A549 (cell line): ENCODE data around the gene TPCN1. TPM values are rescaled to one million over a fixed set of nuclear protein-coding genes. Genes with fewer than 3 reads are reported as not detected.

ENCODE experiments used
- ATAC-seq, 2 experiments: fragments of 200-7000 bp in 1 of 2; fragments of >200 bp in 1 of 2; cut with Nextera tagmentation in 1 of 2; cut with Tn5 transposase in 1 of 2; 3 replicates each; pipeline versions ENCODE4 v1.8.0 to v1.9.1; 2018 to 2020; ENCODE audit warnings: mild to moderate bottlenecking in 1 of 2, moderate library complexity in 1 of 2
- CTCF ChIA-PET: fragments of 300-600 bp; sonication (Branson Sonifier 250); formaldehyde crosslinking; extraction: SDS; loops from one replicate; lab custom pipeline; 2021; ENCODE audit warnings: antibody characterized with exemption, inconsistent platforms; lab: Yijun Ruan, JAX
- POLR2A ChIA-PET: fragments of 350-600 bp; formaldehyde crosslinking; extraction: SDS; loops from one replicate; lab custom pipeline; 2021; ENCODE audit warnings: antibody characterized with exemption, inconsistent platforms; lab: Yijun Ruan, JAX
- DNase-seq, 2 experiments: peaks; one replicate each; pipeline versions ENCODE4 v3.0.0 to v3.0.0-alpha.2; 2011 to 2016; ENCODE audit warnings: low read depth in 1 of 2, low spot score in 1 of 2
- FAIRE-seq: peaks from 2 replicates; lab custom pipeline; 2011; peaks lifted over from hg19 to GRCh38; lab: Jason Lieb, UNC
- H3K27ac ChIP-seq, 2 experiments: fragments of >200 bp; sonication (Bioruptor Twin); formaldehyde crosslinking; 3 replicates each; pipeline ENCODE4 v1.5.1; 2016 to 2017
- H3K4me1 ChIP-seq: fragments of >200 bp; sonication (Bioruptor Twin); formaldehyde crosslinking; 3 replicates; pipeline ENCODE4 v1.6.1; 2016
- H3K4me2 ChIP-seq: fragments of >200 bp; sonication (Bioruptor Twin); formaldehyde crosslinking; 3 replicates; pipeline ENCODE4 v1.6.1; 2016
- H3K4me3 ChIP-seq: fragments of >200 bp; sonication (Bioruptor Twin); formaldehyde crosslinking; 3 replicates; pipeline ENCODE4 v1.5.1; 2016
- H3K9me3 ChIP-seq: fragments of >200 bp; sonication (Bioruptor Twin); formaldehyde crosslinking; 3 replicates; pipeline ENCODE4 v1.6.1; 2016
- CBX8 ChIP-seq: fragments of 200-600 bp; sonication (generic); IDR thresholded peaks from 2 replicates; pipeline ENCODE4 v1.6.1; 2016
- CEBPB ChIP-seq, 2 experiments: fragments of >200 bp in 1 of 2; sonication (Bioruptor Twin) in 1 of 2; formaldehyde crosslinking in 1 of 2; IDR thresholded peaks; 2 replicates each; pipeline ENCODE4 v1.6.1; 2012 to 2016
- CHD2 ChIP-seq: fragments of 150-350 bp; IDR thresholded peaks from 2 replicates; pipeline ENCODE4 v1.6.1; 2014; ENCODE audit warnings: low read length; ENCODE audit not compliant: partially characterized antibody
- EHF ChIP-seq: fragments of 250-450 bp; sonication (Bioruptor Pico); IDR thresholded peaks from 2 replicates; pipeline ENCODE4 v1.5.0; 2020; ENCODE audit warnings: mild to moderate bottlenecking
- EHMT2 ChIP-seq: fragments of 200-600 bp; sonication (generic); IDR thresholded peaks from 2 replicates; pipeline ENCODE4 v1.6.1; 2016; ENCODE audit warnings: antibody characterized with exemption, low read depth, mild to moderate bottlenecking, moderate library complexity
- FOSB ChIP-seq: fragments of 250-450 bp; sonication (Bioruptor Pico); IDR thresholded peaks from 2 replicates; pipeline ENCODE4 v1.5.0; 2020; ENCODE audit warnings: mild to moderate bottlenecking, moderate library complexity
- FOSL2 ChIP-seq, 2 experiments: fragments of 450-650 bp in 1 of 2; fragments of >200 bp in 1 of 2; sonication (Bioruptor Twin) in 1 of 2; formaldehyde crosslinking; IDR thresholded peaks; 2 replicates each; pipeline versions ENCODE4 v1.5.0 to v1.6.1; 2016 to 2020; ENCODE audit warnings: mild to moderate bottlenecking in 1 of 2, moderate library complexity in 1 of 2
- FOXS1 ChIP-seq: fragments of 250-450 bp; sonication (Bioruptor Pico); IDR thresholded peaks from 2 replicates; pipeline ENCODE4 v1.5.0; 2020; ENCODE audit warnings: mild to moderate bottlenecking, moderate library complexity
- KDM1A ChIP-seq: fragments of 200-600 bp; sonication (generic); IDR thresholded peaks from 2 replicates; pipeline ENCODE4 v1.6.1; 2016; ENCODE audit warnings: low read depth, mild to moderate bottlenecking
- KDM5A ChIP-seq: fragments of 200-600 bp; sonication (generic); IDR thresholded peaks from 2 replicates; pipeline ENCODE4 v1.6.1; 2016; ENCODE audit warnings: antibody characterized with exemption, mild to moderate bottlenecking
- NPAS2 ChIP-seq: fragments of 250-450 bp; sonication (Bioruptor Pico); IDR thresholded peaks from 2 replicates; pipeline ENCODE4 v1.8.0; 2022; ENCODE audit warnings: mild to moderate bottlenecking, moderate library complexity, borderline replicate concordance
- ZFP36 ChIP-seq: fragments of 450-650 bp; IDR thresholded peaks from 2 replicates; pipeline ENCODE4 v1.6.1; 2014; ENCODE audit warnings: borderline replicate concordance; ENCODE audit not compliant: partially characterized antibody
- ZNF302 ChIP-seq: fragments of 250-450 bp; sonication (Bioruptor Pico); IDR thresholded peaks from 2 replicates; pipeline ENCODE4 v1.9.0; 2021; ENCODE audit warnings: inconsistent platforms, mild to moderate bottlenecking, moderate library complexity
- WGBS: methylation state at CpG from one replicate; pipeline ENCODE4 v1.1.6; 2017; ENCODE audit errors: missing lambda C conversion rate; 5-methylcytosine and 5-hydroxymethylcytosine counted together
- polyA plus RNA-seq, 4 experiments: library from polyadenylated mRNA; depleted of rRNA in 3 of 4; stranded (reverse); fragments of >200 nt; fragmentation: RNase III in 1 of 4; extraction: RNeasy Plus Mini Kit Qiagen cat#74134 plus additional on column Dnase treatment in 1 of 4; gene quantifications; 2 replicates in 3 of 4; 3 replicates in 1 of 4; pipeline ENCODE4 v1.2.3, GENCODE V29; 2011 to 2017
- TF ChIP-seq, protein P1 (sequence below): fragments of 200-600 bp; sonication (generic); IDR thresholded peaks from 2 replicates; pipeline ENCODE4 v1.6.1; 2016; ENCODE audit warnings: antibody characterized with exemption, mild to moderate bottlenecking, moderate library complexity
- TF ChIP-seq, protein P2 (sequence below): fragments of >200 bp; sonication (Bioruptor Twin); formaldehyde crosslinking; IDR thresholded peaks from 3 replicates; pipeline ENCODE4 v1.6.1; 2016
- TF ChIP-seq, protein P3 (sequence below): IDR thresholded peaks from 2 replicates; pipeline ENCODE4 v1.6.1; 2012
- TF ChIP-seq, protein P4 (sequence below): IDR thresholded peaks from 2 replicates; pipeline ENCODE4 v1.6.1; 2012; ENCODE audit warnings: low read depth, borderline replicate concordance
- TF ChIP-seq, protein P5 (sequence below): fragments of 250-450 bp; sonication (Bioruptor Pico); IDR thresholded peaks from 2 replicates; pipeline ENCODE4 v1.5.0; 2020; ENCODE audit warnings: low read depth, mild to moderate bottlenecking, moderate library complexity
- TF ChIP-seq, protein P6 (sequence below): IDR thresholded peaks from 2 replicates; pipeline ENCODE4 v1.6.1; 2012

Gene TPCN1
- polyA plus RNA-seq, 2 of the 4 experiments (the other 2 are of a cell fraction), result 21.9 to 24.1 TPM

DNA sequence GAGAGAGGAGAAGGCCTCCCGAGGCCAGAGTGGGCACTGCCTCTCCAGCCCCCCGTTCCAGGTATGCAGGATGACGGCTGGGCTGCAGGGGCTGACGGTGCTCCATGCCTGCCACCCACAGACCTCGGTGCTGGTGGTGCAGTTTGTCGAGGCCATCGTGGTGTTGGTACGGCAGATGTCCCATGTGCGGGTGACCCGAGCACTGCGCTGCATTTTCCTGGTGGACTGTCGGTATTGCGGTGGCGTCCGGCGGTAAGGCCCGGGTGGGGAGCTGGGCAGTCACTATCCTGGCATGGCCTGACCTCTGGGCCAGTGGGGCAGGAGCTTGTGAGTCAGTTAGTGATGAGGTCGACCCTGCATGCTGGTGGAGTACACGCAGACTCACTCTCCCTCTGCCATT is 47.4 kb downstream of the TPCN1 start:
- FAIRE-seq (no peak), ATAC-seq (no peak; a peak in 1 of 6 replicates), DNase-seq (no peak)
- CTCF ChIA-PET, result interaction anchor here (1.0 to 1.5 kb wide), 2 partner anchors 9 to 52 kb away, joined by 3 to 4 read pairs; no protein-coding TSS in a partner anchor
- Histone ChIP-seq H3K27ac (no peak overlapping the region), H3K4me2 (no peak overlapping the region), H3K4me3 (no peak overlapping the region), H3K4me1 (peaks cover 3% of the 10 kb centered on the region; the same call in 1 of the 3 replicates)
- 87% methylated on average over 19 of the region's 19 CpGs for WGBS
- POLR2A ChIA-PET, result no interaction called here
- TF ChIP-seq NPAS2, result no peak
- TF ChIP-seq KDM1A, result no peak
- TF ChIP-seq EHMT2, result no peak
- no peak for TF ChIP-seq FOSL2 (IDR thresholded peaks at IDR 0.05)
- no peak for TF ChIP-seq FOSL2 (CRISPR knock-in tag; IDR thresholded peaks at IDR 0.05)
- TF ChIP-seq, protein P1, sequence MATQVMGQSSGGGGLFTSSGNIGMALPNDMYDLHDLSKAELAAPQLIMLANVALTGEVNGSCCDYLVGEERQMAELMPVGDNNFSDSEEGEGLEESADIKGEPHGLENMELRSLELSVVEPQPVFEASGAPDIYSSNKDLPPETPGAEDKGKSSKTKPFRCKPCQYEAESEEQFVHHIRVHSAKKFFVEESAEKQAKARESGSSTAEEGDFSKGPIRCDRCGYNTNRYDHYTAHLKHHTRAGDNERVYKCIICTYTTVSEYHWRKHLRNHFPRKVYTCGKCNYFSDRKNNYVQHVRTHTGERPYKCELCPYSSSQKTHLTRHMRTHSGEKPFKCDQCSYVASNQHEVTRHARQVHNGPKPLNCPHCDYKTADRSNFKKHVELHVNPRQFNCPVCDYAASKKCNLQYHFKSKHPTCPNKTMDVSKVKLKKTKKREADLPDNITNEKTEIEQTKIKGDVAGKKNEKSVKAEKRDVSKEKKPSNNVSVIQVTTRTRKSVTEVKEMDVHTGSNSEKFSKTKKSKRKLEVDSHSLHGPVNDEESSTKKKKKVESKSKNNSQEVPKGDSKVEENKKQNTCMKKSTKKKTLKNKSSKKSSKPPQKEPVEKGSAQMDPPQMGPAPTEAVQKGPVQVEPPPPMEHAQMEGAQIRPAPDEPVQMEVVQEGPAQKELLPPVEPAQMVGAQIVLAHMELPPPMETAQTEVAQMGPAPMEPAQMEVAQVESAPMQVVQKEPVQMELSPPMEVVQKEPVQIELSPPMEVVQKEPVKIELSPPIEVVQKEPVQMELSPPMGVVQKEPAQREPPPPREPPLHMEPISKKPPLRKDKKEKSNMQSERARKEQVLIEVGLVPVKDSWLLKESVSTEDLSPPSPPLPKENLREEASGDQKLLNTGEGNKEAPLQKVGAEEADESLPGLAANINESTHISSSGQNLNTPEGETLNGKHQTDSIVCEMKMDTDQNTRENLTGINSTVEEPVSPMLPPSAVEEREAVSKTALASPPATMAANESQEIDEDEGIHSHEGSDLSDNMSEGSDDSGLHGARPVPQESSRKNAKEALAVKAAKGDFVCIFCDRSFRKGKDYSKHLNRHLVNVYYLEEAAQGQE, result no peak
- TF ChIP-seq, protein P2, sequence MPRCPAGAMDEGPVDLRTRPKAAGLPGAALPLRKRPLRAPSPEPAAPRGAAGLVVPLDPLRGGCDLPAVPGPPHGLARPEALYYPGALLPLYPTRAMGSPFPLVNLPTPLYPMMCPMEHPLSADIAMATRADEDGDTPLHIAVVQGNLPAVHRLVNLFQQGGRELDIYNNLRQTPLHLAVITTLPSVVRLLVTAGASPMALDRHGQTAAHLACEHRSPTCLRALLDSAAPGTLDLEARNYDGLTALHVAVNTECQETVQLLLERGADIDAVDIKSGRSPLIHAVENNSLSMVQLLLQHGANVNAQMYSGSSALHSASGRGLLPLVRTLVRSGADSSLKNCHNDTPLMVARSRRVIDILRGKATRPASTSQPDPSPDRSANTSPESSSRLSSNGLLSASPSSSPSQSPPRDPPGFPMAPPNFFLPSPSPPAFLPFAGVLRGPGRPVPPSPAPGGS, result no peak
- TF ChIP-seq, protein P3, sequence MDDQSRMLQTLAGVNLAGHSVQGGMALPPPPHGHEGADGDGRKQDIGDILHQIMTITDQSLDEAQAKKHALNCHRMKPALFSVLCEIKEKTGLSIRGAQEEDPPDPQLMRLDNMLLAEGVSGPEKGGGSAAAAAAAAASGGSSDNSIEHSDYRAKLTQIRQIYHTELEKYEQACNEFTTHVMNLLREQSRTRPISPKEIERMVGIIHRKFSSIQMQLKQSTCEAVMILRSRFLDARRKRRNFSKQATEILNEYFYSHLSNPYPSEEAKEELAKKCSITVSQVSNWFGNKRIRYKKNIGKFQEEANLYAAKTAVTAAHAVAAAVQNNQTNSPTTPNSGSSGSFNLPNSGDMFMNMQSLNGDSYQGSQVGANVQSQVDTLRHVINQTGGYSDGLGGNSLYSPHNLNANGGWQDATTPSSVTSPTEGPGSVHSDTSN, result no peak
- TF ChIP-seq, all 56 proteins: peak for 0
- H3K9me3 ChIP-seq, result no peaks in the 10 kb centered on the region

DNA sequence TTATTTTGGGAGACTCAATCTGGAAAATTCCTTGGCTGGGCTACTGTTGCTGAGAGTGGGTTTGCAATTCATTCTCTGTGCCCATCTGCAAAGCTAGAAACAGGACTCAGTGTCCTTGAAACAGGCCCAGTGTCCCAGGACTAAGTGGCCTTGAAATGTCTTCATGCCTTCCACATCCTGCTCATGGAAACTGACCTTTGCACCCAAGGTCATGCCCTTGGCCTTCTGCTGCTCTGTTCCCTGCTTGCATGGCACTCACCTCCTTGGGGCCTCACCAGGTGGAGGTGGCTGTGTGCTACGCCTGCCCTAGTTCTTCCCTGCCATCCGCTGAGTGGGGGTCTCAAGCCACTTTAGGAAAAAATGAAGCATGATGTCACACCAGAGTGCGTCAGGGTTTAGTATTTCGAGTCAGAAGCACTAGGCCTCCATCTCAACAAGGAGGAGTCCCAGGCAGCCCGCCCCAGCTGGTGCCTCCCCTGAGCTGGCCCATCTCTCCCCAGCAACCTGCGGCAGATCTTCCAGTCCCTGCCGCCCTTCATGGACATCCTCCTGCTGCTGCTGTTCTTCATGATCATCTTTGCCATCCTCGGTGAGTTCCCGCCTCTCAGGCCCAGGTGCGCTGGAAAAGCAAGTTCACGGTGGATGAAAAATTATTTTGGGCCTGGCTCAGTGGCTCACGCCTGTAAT is 48.1 kb downstream of the TPCN1 start:
- DNase-seq (no peak), FAIRE-seq (no peak), ATAC-seq (no peak)
- no peak overlapping the region for H3K27ac ChIP-seq
- no peak overlapping the region for H3K4me3 ChIP-seq
- H3K4me2 ChIP-seq, result no peak overlapping the region
- 94% methylated on average over 12 of the region's 12 CpGs for WGBS
- H3K4me1 ChIP-seq, result peaks cover 3% of the 10 kb centered on the region; the same call in 1 of the 3 replicates
- CTCF ChIA-PET, result interaction anchor here (1.0 kb wide), 1 partner anchor 8 kb away, joined by 4 read pairs; no protein-coding TSS in a partner anchor
- no peaks in the 10 kb centered on the region for H3K9me3 ChIP-seq
- TF ChIP-seq FOXS1, result no peak
- TF ChIP-seq, protein P4, sequence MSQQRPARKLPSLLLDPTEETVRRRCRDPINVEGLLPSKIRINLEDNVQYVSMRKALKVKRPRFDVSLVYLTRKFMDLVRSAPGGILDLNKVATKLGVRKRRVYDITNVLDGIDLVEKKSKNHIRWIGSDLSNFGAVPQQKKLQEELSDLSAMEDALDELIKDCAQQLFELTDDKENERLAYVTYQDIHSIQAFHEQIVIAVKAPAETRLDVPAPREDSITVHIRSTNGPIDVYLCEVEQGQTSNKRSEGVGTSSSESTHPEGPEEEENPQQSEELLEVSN, result no peak
- POLR2A ChIA-PET, result no interaction called here

DNA sequence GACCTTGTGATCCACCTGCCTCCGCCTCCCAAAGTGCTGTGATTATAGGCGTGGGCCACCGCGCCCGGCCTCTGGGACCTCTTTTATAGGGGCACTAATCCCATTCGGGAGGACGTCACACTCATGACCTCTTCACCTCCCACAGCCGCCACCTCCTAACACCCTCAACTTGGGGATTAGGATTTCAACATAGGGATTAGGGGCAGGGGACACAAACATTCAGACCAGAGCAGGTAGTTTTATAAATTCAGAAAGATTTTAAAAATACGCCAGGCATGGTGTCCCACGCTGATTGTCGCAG is 49.4 kb downstream of the TPCN1 start:
- no peak for DNase-seq
- ATAC-seq, result no peak
- H3K9me3 ChIP-seq, result no peaks in the 10 kb centered on the region
- H3K4me1 ChIP-seq, result peaks cover 3% of the 10 kb centered on the region; the same call in 1 of the 3 replicates
- TF ChIP-seq KDM5A (no peak), EHF (no peak), KDM1A (no peak), ZNF302 (CRISPR knock-in tag) (no peak), CHD2 (no peak), CBX8 (no peak), FOSB (CRISPR knock-in tag) (no peak), ZFP36 (no peak), CEBPB (IDR thresholded peaks at IDR 0.05) (no peak)
- TF ChIP-seq, protein P5, sequence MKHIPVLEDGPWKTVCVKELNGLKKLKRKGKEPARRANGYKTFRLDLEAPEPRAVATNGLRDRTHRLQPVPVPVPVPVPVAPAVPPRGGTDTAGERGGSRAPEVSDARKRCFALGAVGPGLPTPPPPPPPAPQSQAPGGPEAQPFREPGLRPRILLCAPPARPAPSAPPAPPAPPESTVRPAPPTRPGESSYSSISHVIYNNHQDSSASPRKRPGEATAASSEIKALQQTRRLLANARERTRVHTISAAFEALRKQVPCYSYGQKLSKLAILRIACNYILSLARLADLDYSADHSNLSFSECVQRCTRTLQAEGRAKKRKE (CRISPR knock-in tag), result no peak
- TF ChIP-seq, protein P6, sequence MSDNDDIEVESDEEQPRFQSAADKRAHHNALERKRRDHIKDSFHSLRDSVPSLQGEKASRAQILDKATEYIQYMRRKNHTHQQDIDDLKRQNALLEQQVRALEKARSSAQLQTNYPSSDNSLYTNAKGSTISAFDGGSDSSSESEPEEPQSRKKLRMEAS, result no peak
- TF ChIP-seq, protein P4, result no peak
- TF ChIP-seq, all 56 proteins: peak for 0
- no peak overlapping the region for H3K4me3 ChIP-seq
- FAIRE-seq, result no peak
- H3K4me2 ChIP-seq, result no peak overlapping the region
- 87% methylated on average over 11 of the region's 11 CpGs for WGBS
- ChIA-PET POLR2A (no interaction called here), CTCF (no interaction called here)
- no peak overlapping the region for H3K27ac ChIP-seq
